ENCODE measurements around the gene TASP1.
"Not testable (repeated sequence)": the region's sequence is repeated elsewhere in the genome, so short reads cannot be mapped to it uniquely, and the experiment has no call there.

TASP1 gene

GRCh38 chr20:13648291-13649228 is 9.8 kb upstream of the TASP1 start:
- DNase-seq (ENCODE audit: low spot score), result no peak

DNA sequence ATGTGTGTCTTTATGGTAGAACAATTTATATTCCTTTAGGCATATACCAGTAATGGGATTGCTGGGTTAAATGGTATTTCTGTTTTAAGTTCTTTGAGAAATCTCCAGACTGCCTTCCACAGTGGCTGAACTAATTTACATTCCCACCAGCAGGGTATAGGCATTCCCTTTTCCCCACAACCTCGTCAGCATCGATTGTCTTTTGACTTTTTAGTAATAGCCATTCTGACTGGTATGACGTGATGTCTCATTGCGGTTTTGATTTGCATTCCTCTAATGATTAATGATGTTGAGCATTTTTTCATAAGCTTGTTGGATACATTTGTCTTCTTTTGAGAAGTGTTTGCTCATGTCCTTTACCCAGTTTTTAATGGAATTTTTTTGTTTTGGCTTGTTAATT is 5.3 kb upstream of the TASP1 start:
- DNase-seq (ENCODE audit: low spot score), result no peak

DNA sequence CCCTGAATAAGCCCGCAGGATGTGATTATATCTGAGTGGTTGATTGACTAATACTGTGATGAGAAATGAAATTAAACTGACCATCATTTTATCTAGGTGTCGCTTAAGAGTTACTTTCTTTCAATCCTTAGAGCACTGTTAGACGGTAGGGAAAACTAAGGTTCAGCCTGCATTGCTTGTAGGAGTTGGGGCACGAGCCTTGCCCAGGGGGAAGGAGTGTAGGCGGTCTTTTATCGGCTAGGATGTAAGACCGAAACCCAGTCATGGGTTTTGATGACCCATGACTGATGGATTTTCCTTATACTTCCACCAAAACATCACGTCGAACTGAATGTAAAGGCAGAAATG is 392 bp upstream of the TASP1 start:
- peak; percentile 16 for DNase-seq (ENCODE audit: low spot score)

DNA sequence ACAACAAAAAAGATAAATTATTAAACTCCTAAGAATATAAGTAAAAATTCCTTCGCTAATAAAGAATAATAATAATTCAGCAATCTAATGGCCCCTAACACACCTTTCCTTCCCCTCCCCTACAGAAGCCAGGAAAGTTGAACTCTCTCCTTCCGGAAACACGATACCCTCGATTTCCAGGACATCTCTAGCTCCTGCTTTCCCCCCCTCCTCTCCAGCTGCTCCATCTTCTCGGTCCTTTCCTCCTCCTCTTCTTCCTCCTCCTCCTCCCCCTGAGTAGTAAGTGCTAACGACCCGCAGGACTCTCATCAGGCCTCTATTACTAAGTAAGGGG is 603 bp downstream of the TASP1 start:
- no peak for DNase-seq (ENCODE audit: low spot score)

DNA sequence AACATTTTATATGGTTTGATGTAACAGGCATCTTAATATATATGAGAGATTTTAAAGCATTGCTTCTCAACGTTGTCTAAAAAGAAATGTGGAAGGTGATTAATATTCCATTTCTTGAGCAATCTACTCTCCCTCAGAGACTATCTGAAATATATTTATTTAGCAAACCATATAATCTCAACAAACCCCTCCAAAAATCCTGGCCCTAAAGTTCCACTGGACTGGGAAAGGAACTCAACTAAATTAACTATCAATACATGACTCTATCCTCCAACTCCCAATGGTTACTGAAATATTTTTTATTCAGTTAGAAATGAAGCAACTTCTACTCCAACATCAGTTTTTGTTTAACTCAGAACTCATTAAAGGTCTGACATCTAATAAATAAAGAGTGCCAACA is 6.3 kb downstream of the TASP1 start:
- DNase-seq (ENCODE audit: low spot score), result no peak

DNA sequence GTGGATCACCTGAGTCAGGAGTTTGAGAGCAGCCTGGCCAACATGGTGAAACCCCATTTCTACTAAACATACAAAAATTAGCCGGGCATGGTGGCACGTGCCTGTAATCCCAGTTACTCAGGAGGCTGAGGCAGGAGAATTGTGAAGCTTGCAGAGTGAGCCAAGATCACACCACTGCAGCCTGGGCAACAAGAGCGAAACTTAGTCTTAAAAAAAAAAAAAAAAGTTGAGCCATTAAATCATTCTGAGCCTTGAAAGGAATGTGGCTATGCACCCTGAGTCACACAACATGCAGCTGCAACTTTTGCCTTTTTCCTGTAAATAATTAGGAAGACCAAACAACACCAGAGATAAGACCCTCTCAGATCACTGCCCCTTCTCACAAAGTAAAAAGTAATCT is 11.2 kb downstream of the TASP1 start:
- DNase-seq (ENCODE audit: low spot score), result peak; percentile 52

DNA sequence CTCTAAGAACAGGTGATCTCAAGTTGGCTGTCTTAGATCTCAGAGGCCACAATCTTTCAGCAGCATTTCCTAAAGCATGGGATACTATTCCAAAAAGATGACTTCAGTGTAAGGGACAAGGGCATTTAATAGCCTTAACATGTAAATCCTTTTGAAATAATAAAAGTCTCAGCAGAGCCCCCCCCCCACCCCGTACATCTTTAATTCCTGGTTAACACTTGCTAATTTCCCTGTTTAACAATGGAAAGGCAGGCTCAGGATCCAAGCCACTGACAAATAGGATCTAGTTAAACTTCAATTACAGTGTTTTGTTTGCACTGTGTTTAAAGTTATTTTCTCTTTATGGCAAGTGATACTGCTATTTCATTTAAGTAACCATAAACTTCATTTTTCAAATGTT is 12.0 kb downstream of the TASP1 start:
- DNase-seq (ENCODE audit: low spot score), result no peak

- no peak for DNase-seq (ENCODE audit: low spot score)
Measured at GRCh38 chr20:13625304-13625979, 13.3 kb downstream of the TASP1 start.

DNA sequence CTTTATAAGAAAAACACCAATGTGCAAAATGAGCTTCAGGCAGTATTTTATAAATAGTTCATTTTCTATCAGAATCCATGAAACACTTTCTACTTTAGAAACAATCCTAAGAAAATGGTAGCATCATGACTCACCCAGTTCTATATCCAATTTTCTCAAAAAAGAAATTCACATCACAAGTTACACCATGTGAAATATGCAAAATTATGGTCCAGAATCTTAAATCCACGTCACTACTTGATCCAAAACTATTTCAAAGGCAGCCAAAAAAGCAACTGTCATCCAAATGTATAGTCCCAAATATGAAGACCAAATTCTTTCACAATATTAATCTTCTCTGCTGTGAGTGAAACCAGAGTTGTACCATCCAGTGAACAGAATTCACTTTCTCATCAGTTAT is 19.3 kb downstream of the TASP1 start:
- DNase-seq (ENCODE audit: low spot score), result not testable (repeated sequence)

- DNase-seq (ENCODE audit: low spot score), result not testable (repeated sequence)
Measured at GRCh38 chr20:13618456-13618855, 20.3 kb downstream of the TASP1 start.

DNA sequence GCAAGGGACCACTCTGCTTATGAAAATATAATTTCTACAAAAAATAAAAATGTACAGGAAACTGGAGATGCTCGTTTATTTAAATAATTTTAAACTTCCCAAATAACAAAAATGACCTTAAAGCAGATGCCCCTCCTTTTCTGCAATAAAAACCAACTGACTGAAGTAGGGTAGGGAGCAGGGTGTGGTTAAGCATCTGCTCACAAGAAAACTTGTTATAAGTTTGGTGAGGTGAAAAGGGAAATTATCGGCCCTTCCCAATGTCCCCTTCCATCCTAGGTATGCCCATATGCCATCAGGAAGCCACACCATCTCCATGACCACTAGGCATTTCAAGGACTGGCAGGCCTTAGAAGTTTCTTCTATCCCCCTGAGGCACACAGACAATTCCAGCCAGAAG is 21.1 kb downstream of the TASP1 start:
- DNase-seq (ENCODE audit: low spot score), result not testable (repeated sequence)

DNA sequence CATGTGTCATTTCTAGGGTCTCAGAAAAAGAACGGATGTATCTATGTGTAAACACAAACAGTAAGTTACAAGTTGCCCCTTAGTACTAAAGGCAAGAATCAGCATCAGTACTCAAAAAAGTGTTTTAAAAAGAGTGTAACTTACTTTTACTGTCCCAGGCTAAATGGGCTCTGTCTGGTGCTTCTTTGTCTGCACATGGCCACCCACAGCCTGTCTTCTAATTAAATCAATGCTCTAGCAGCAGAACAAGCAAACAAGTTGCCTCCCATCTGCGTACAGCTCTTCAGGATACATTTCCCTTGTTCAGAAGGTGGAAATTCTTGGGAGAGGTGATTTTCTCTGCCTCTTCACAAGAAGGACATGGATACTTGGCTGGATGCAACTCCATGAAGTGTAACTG is 22.0 kb downstream of the TASP1 start:
- not testable (repeated sequence) for DNase-seq (ENCODE audit: low spot score)

DNA sequence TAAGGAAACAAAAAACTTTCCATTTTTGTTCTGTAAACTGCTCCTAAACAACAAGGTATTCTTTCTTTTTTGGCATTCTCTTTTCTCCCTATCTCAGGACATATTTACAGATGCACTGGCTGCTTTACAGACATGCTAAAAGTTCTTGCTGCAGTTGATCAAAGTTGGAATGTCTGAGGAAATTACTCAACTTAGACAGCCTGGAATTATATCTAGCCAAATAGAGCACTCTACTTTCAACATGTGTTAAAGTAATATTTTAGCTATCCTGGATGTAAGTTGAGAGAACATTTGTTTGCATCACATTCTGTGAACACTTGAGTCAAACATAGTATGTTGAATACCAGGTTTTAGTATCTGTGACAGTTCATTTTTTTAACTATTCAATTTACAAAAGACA is 24.8 kb downstream of the TASP1 start:
- DNase-seq (ENCODE audit: low spot score), result peak; percentile 25

DNA sequence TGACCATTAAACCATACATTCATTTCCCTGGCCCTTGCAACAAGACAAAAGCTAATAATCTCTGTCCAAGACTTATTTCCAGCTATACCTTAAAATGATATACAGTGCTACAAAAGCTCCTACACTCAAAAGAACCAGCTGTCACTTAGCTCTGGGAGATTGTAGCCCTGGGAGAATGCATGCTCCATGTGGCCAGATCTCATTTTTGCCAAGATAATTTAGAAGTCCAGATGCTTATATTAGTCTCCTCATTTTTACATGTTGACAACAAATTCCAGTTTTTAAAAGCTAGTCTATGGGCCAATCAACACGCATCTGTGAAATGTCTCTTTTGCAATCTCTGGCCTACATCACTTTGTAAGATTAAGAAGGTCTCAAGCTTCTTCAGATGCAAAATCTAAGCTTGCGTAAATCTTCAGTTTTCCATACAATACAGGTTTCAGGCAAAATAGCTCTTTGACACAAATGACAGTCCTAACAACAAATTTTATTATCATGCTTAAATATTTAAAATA is 27.1 kb downstream of the TASP1 start:
- DNase-seq (ENCODE audit: low spot score), result no peak

- DNase-seq (ENCODE audit: low spot score), result no peak
Measured at GRCh38 chr20:13610184-13610583, 28.5 kb downstream of the TASP1 start.

GRCh38 chr20:13608066-13608465 is 30.7 kb downstream of the TASP1 start:
- DNase-seq (ENCODE audit: low spot score), result no peak

GRCh38 chr20:13593423-13593822 is 45.3 kb downstream of the TASP1 start:
- not testable (repeated sequence) for DNase-seq (ENCODE audit: low spot score)

DNA sequence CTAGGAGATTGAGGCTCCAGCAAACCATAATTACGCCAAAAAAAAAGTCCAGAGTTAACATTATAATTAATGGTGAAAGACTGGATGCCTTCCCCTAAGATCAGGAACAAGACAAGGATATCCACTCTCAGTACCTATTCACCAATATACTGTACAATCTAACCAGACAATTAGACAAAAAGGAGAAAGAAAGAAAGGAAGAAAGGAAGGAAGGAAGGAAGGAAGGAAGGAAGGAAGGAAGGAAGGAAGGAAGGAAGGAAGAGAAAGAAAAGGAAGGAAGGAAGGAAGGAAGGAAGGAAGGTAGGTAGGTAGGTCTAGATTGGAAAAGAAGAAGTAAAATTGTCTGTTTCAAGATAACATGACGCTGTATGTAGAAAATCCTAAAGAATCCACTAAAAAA is 50.7 kb downstream of the TASP1 start:
- DNase-seq (ENCODE audit: low spot score), result no peak

GRCh38 chr20:13587370-13587769 is 51.4 kb downstream of the TASP1 start:
- no peak for DNase-seq (ENCODE audit: low spot score)

DNA sequence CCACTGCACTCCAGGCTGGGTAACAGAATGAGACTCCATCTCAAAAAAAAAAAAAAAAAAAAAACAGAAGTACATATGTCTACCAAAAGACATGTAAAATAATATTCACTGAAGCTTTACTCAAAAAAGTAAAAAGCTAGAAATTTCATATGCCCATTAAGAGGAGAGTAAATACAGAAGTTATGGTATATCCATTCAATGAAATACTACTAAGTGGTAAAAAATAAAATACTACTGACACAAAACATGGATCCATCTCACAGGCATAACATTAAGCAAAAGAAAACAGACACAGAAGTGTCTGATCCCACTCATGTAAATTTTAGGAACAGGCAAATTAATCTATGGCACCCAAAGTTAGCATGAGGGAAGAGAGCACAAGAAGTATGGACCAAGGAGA is 52.6 kb downstream of the TASP1 start:
- no peak for DNase-seq (ENCODE audit: low spot score)

DNA sequence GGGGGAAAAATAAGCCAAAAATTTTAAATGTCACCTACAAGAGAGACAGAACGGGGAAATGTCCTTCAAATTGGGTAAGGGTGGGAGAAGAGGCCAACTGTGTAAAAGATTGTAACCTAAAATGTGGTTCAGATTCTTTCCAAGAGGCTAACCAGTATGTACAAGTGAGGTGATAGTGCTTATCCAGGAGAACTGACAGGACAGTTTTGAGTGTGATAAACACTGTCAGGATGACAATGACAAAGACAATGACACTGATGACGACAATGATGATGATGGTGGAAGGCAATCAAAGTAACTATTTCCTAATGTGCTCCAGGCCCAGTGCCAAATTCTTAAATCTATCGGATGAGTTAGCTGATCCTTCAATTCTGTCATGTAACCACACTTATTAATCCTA is 57.3 kb downstream of the TASP1 start:
- no peak for DNase-seq (ENCODE audit: low spot score)

DNA sequence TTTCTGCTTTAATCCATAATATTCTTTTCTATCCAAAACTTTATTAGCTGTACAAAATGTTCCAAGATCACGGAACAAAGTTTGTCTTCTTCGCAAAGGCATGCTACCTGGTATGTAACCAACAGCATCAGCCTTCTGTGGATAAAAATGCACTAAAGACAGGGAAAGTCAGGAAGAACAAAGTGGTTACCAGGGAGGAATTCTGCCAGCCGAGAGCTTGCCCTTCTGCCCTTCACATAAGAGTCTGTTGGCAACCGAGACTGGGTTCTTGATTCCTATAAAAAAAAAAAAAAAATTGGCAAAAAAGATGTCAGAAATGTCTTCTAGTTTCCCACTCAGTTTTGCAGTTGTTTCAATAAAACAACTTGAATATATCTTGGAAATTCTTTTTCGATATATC is 58.0 kb downstream of the TASP1 start:
- DNase-seq (ENCODE audit: low spot score), result no peak

DNA sequence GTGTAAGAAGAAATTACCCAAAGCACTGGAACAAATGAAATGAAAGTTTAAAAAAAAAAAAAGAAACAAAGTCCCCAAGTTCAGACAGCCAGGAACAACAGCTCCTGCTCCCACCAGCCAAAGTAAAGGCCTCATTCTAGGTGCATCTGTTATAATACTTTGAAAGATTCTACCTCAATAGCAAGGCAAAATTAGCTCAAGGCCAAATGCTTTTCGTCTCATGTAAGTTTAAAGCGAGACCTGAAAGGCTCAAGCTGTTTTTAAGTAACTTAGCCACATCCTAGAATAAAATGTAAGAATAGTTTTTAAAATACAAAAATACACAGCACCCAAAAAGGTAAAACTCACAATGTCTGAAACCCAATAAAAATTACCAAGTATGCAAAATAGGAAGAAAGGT is 64.7 kb downstream of the TASP1 start:
- no peak for DNase-seq (ENCODE audit: low spot score)

GRCh38 chr20:13571662-13572061 is 67.1 kb downstream of the TASP1 start:
- DNase-seq (ENCODE audit: low spot score), result no peak

All from GM03348 (cell line).